Measurements from ENCODE around the gene SIGLEC7.
"Not testable (repeated sequence)": the region's sequence is repeated elsewhere in the genome, so short reads cannot be mapped to it uniquely, and the experiment has no call there.

Gene SIGLEC7

GRCh38 chr19:51138549-51138979 is 3.5 kb upstream of the SIGLEC7 start:
- no peak for DNase-seq (ENCODE audit: low read depth, low spot score)

DNA sequence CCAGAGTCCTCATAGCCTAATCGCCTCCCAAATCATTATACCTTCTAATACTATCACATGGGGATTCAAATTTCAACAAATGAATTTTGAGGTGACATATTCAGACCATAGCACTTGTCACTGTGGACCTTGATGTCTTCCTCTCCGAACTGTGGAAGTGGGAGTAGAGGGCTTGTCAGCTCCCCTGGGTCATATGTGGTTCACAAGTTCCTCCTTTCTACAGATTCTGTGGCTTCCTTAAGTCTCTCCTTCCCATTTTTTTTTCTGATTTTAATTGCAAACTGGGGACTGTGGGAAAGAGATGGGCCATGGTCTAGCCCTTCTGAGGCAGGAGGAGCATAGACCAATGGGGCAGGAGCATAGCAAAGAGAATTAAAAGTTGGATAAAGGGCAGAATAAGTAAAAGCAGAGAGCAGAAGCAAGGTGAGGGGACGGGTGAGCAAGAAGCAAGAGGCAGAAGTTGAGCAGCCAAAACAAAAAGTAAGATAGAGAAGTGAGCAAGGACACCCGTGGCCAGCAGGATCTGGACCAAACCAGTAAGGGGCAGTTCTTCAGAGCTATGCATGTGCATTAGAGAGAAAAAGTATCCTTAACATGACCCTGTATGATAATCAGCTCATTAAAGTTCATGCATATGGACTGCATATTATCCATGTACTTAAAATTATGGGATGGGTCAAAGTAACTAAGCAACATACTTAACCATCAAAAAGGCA is 2.6 kb upstream of the SIGLEC7 start:
- no peak for DNase-seq (ENCODE audit: low read depth, low spot score)

DNA sequence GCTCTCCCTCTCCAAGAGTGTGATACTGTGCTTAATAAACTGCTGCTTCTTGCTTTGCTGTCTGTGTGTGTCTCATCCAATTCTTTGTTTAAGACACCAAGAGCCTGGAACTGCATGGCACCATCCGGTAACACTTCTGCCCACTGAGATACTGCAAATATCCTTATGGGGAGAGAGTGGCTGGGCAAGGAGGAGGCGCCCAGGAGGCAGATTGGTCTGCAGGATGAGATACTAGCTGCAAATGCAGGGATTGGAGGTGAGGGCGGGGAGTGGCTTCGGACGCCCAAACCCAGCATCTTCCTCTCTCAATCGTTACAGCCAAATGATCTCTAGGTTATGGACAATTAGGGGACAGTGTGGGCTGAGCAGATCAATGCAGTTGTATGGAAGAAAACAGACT is 1.7 kb upstream of the SIGLEC7 start:
- no peak for DNase-seq (ENCODE audit: low read depth, low spot score)

GRCh38 chr19:51141181-51141580 is 920 bp upstream of the SIGLEC7 start:
- DNase-seq (ENCODE audit: low read depth, low spot score) = no peak

GRCh38 chr19:51142809-51143475 is 841 bp downstream of the SIGLEC7 start:
- DNase-seq (ENCODE audit: low read depth, low spot score) = not testable (repeated sequence)

DNA sequence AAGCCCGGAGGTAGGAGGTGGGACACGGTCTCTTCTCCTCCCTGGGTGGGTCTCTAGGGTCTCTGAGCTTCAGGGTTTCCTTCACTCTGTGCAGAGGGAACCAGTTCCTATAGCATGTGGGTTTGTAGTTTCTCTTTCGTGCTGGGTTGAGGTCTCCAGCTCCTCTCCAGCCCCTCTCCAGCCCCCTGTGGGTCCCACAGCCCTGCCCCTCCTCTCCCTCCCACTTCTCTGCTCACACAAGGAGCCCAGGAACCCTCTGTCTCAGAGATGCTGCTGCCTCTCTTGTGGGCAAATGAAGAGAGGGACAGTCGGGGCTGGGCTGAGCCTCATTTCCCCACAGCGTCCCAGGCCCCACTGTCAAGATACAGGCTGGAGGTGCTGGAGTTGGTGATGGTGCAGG is 1.4 kb downstream of the SIGLEC7 start:
- DNase-seq (ENCODE audit: low read depth, low spot score) = no peak

DNA sequence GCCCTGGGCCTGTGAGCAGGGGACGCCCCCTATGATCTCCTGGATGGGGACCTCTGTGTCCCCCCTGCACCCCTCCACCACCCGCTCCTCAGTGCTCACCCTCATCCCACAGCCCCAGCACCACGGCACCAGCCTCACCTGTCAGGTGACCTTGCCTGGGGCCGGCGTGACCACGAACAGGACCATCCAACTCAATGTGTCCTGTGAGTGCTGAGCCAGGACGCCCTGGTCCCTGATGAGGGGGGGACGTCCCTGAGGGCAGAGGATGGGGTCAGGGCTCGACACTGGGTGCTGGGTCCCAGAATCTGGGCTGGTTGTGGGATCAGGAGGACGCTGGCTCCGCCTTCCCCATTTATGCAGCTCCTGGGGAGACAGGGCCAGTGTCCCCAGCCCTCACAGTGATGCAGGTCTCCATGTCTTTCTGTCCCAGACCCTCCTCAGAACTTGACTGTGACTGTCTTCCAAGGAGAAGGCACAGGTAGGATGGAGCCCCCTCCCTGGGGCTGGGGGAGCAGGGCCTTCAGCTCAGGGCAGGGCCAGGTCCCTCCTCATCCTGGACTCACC is 2.5 kb downstream of the SIGLEC7 start:
- DNase-seq (ENCODE audit: low read depth, low spot score) = no peak

GRCh38 chr19:51145916-51146493 is 3.9 kb downstream of the SIGLEC7 start:
- no peak for DNase-seq (ENCODE audit: low read depth, low spot score)

- no peak for DNase-seq (ENCODE audit: low read depth, low spot score)
These were observed 4.7 kb downstream of the SIGLEC7 start for GRCh38 chr19:51146751-51147150.

- no peak for DNase-seq (ENCODE audit: low read depth, low spot score)
These were observed 5.6 kb downstream of the SIGLEC7 start for GRCh38 chr19:51147663-51148062.

DNA sequence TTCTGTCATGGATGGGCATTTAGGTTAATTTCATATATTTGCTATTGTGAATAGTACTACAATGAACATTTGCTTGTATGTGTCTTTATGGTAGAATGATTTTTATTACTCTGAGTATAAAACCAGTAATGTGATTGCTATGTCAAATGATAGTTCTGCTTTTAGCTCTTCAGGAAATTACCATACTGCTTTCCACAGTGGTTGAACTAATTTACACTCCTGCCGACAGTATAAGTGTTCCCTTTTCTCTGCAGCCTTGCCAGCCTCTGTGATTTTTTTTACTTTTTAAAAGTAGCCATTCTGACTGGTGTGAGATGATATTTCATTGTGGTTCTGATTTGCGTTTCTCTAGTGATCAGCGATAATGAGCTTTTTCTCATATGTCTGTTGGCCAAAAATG is 6.5 kb downstream of the SIGLEC7 start:
- DNase-seq (ENCODE audit: low read depth, low spot score) = no peak

DNA sequence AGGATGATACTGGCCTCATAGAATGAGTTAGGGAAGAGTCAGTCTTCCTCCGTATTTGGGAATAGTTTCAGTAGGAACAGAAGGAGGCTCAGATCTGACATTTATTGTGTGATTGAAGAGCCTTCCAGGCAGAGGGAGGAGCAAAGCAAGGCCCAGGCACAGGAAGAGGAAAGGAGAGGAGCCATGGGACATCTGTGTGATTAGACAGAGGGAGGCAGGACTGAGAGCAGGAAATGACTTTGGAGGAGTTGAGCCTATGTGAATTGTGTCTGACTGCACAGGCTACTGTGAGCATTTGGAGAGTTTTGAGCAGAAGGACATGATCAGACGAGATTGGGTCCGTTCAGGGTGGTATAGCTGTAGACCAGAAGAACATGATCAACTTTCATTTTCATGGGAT is 8.5 kb downstream of the SIGLEC7 start:
- DNase-seq (ENCODE audit: low read depth, low spot score) = no peak

- no peak for DNase-seq (ENCODE audit: low read depth, low spot score)
These were observed 14.6 kb downstream of the SIGLEC7 start for GRCh38 chr19:51156710-51157109.

DNA sequence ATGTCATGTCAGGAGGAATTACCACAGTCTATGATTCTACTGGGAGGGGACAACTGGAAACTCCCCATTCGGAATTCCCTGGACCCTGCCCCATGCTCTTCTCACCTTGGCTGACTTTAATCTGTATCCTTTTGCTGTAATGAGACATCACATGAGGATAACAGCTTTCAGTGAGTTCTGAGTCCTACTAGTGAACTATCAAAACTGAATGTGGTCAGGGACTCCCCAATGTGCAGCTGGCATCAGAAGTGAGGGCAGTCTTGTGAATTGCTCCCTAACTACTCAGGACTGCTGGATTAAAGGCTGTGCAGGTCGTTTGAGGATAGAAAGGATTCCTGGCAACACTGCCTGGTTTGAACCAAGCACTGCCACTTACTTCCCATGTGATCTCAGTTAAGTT is 15.2 kb downstream of the SIGLEC7 start:
- DNase-seq (ENCODE audit: low read depth, low spot score) = no peak

DNA sequence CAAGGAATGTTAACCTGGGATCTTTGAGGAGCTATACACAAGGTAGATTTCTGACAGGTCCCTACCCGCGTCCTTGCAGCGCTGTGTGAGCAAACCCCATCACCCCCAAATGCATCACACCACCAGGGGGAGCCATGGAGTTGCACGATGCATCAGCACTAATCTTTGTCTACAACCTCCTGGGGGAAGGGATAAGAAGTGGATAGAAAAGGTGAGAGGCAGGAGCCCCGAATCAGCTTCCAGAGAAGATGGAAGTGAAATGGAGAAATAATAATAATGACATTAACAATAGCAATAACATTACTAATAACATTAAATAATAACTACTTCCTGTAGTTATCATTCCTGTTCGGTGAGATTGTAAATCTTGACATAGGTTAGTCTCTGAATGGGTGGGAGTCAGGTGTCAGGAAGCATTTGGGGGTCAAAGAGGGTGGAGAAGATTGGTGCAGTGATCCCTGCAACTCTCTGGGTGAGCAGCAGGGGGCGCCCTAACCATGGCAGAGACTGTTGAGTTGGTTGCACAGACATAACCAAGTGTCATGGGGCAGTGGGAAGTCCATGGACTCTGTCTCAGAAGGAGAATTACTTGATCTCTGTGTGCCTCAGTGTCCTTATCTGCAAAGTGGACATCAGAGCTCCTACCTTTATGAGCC is 16.5 kb downstream of the SIGLEC7 start:
- peak; percentile 56 for DNase-seq (ENCODE audit: low read depth, low spot score)

- DNase-seq (ENCODE audit: low read depth, low spot score) = no peak
These were observed 17.6 kb downstream of the SIGLEC7 start for GRCh38 chr19:51159656-51160055.

- no peak for DNase-seq (ENCODE audit: low read depth, low spot score)
These were observed 19.2 kb downstream of the SIGLEC7 start for GRCh38 chr19:51161266-51161665.

DNA sequence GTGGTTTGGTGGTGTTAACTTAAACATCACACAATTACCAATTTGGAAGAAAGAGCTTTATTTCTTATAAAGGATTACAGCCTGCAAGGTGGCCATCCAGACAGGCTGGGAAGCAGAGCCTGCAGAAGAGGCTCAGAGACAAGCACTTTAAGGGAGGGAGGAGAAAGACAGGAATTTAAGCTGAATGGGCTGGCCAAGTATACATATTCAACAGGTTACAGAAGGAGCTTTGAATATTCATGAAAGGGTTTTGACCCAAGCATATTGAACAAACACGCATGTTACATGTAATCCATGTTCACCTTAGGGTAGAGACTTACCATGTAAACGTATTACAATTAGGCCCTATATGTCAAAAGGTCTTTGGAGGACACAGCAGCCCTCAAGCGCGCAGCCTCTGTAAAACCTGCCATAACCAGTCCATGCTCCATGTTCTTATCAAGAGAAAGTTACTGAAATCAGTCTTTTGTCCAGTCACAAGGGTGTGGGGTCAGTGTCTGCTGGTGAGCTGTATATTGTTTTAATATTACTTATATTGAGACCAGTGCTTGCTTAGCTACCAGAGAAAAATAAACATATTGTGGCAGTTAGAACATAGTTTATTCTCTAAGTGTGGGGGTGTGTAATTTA is 19.9 kb downstream of the SIGLEC7 start:
- DNase-seq (ENCODE audit: low read depth, low spot score) = no peak

GRCh38 chr19:51163257-51163656 is 21.2 kb downstream of the SIGLEC7 start:
- no peak for DNase-seq (ENCODE audit: low read depth, low spot score)

GRCh38 chr19:51164215-51164614 is 22.1 kb downstream of the SIGLEC7 start:
- no peak for DNase-seq (ENCODE audit: low read depth, low spot score)

DNA sequence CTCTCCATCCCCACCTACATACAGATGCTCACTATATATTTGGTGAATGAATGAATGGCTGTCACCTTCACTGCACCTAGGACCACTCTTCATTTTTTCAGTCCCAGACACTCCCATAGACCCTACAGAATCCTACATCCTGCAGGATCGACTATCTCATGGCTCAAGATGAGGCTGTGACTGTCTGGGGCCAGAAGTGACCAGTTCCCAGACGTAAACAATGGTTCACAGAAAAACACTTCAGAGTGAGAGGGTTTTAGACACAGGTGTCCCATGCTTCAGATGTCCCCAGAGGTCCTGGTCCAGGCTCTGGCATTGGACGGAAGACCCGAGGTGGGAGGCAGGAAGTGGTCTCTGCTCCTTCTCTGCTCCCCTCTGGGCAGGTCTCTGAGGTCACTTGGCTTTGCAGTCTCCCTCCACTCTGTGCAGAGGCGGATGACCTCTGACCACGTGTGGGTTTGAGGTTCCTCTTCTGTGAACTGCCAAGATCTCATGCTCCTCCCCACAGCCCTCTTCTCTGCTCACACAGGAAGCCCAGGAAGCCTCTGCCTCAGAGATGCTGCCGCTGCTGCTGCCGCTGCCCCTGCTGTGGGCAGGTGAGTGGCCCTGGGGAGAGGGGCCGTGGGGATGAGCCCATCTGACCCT is 24.9 kb downstream of the SIGLEC7 start:
- DNase-seq (ENCODE audit: low read depth, low spot score) = no peak

All from activated CD4-positive, CD25-positive, alpha-beta regulatory T cell treated with anti-CD3 and anti-CD28 coated beads, Interleukin-2, amount 50 U/mL, for 16 hours (primary cell).